LNCaP clone FGC (cell line): ENCODE results near the gene NAT16.

Experiments used
- DNase-seq: peaks from one replicate; pipeline ENCODE4 v3.0.0-alpha.2; 2011; ENCODE audit warnings: low read depth
- H3K4me3 ChIP-seq: 2 replicates; pipeline ENCODE4 v1.5.1; 2011; ENCODE audit warnings: mild to moderate bottlenecking, low read depth, low read length, control low read depth
- CTCF ChIP-seq: IDR thresholded peaks from 2 replicates; pipeline ENCODE4 v1.5.1; 2012; ENCODE audit warnings: mild to moderate bottlenecking; ENCODE audit not compliant: control insufficient read depth, insufficient read depth; ENCODE audit errors: extremely low read depth

NAT16 gene

GRCh38 chr7:101128040-101128834, 51.9 kb downstream of the NAT16 start:
- no peak for DNase-seq

GRCh38 chr7:101127460-101128039, 52.5 kb downstream of the NAT16 start:
- H3K4me3 ChIP-seq, result no peak overlapping the region
- no peak for TF ChIP-seq CTCF
- no peak for DNase-seq

More at GRCh38 chr7:101128040-101128834, 51.9 kb downstream of the NAT16 start:
- no peak for TF ChIP-seq CTCF
- H3K4me3 ChIP-seq, result no peak overlapping the region

- no peak within 1 kb of the TSS for H3K4me3 ChIP-seq
- no peak for DNase-seq
- TF ChIP-seq CTCF, result no peak
Observed at GRCh38 chr7:101126651-101127459, 53.2 kb downstream of the NAT16 start, which contains the start of gene SERPINE1. TSS of gene SERPINE1 (plus strand) at chr7:101127104. CDS start at chr7:101128394, 1,290 bp downstream.

GRCh38 chr7:101125989-101126650, 54.0 kb downstream of the NAT16 start:
- H3K4me3 ChIP-seq, result no peak overlapping the region
- TF ChIP-seq CTCF, result no peak
- DNase-seq, result no peak

- no peak overlapping the region for H3K4me3 ChIP-seq
- DNase-seq, result no peak
- TF ChIP-seq CTCF, result no peak
Observed at GRCh38 chr7:101124376-101125056, 55.6 kb downstream of the NAT16 start.

GRCh38 chr7:101123703-101124068, 56.4 kb downstream of the NAT16 start:
- H3K4me3 ChIP-seq, result no peak overlapping the region
- no peak for TF ChIP-seq CTCF

More at GRCh38 chr7:101123703-101124068, 56.4 kb downstream of the NAT16 start:
- DNase-seq, result no peak
